ENCODE results near the gene BTBD2. TPM values are rescaled to one million over a fixed set of nuclear protein-coding genes. Genes with fewer than 3 reads are reported as not detected.

Gene BTBD2
- total and polyA plus RNA-seq, 2 of the 8 experiments (the other 6 are each of a cell fraction or from before 2014, with no cell fraction given), result 91.7 to 92.3 TPM

- Histone ChIP-seq H2AK5ac (ENCODE audit: low read depth, low read length) (no peak overlapping the region), H3K23me2 (ENCODE audit: low read depth, low read length) (no peaks in the 10 kb centered on the region), H3K27ac (ENCODE audit: low read depth, low read length) (no peak overlapping the region), H2BK12ac (ENCODE audit: low read depth, low read length) (no peak overlapping the region), H3K9ac (replicated peaks in 1 of 4; ENCODE audit: extremely low read depth in 1 of 4, low read depth in 3 of 4, low read length in 3 of 4) (no peak overlapping the region), H2BK20ac (ENCODE audit: low read length) (no peak overlapping the region), H3K79me1 (ENCODE audit: low read depth, low read length) (peaks cover 2% of the 10 kb centered on the region; the same call in 1 of the 2 replicates), H4K91ac (replicated peaks; ENCODE audit: insufficient read length, low read length) (no peak overlapping the region), H3K4me3 (ENCODE audit: extremely low read depth in 1 of 4, insufficient read depth in 2 of 4, low read depth in 3 of 4, low read length in 4 of 4) (no peak overlapping the region), H3K4me2 (ENCODE audit: insufficient read depth in 1 of 2, low read depth in 2 of 2, low read length in 2 of 2) (no peak overlapping the region), H2BK5ac (ENCODE audit: low read depth, low read length) (no peak overlapping the region), H3K79me2 (ENCODE audit: control insufficient read depth in 1 of 2, insufficient read depth in 2 of 2, low read length in 2 of 2) (no peaks in the 10 kb centered on the region), H3K23ac (ENCODE audit: insufficient read length) (no peak overlapping the region), H3K18ac (ENCODE audit: extremely low read depth, low read length) (no peak overlapping the region), H3K9me3 (ENCODE audit: insufficient read depth in 2 of 2, low read depth in 1 of 2, low read length in 1 of 2) (no peaks in the 10 kb centered on the region), H3K56ac (replicated peaks; ENCODE audit: insufficient read length, low read depth, low read length) (no peak overlapping the region), H2BK120ac (replicated peaks; ENCODE audit: low read depth, low read length) (no peak overlapping the region), H4K20me1 (replicated peaks in 1 of 2; ENCODE audit: control insufficient read depth in 1 of 2, insufficient read depth in 2 of 2, low read length in 2 of 2) (peaks cover 0 to 13% of the 10 kb centered on the region in 2 experiments), H2BK15ac (ENCODE audit: low read length) (no peak overlapping the region), H3K36me3 (ENCODE audit: control insufficient read depth in 2 of 4, insufficient read depth in 4 of 4, low read length in 3 of 4) (peaks cover 3 to 14% (median 7%) of the 10 kb centered on the region in 4 experiments; a peak in 5 of 8 replicates), H3K27me3 (replicated peaks in 1 of 4; ENCODE audit: control insufficient read depth in 3 of 4, extremely low read depth in 1 of 4, insufficient read depth in 3 of 4, low read length in 3 of 4) (peaks cover 0 to 4% (median 0%) of the 10 kb centered on the region in 4 experiments; a peak in 1 of 7 replicates), H3K4me1 (replicated peaks in 1 of 4; ENCODE audit: control insufficient read depth in 3 of 4, insufficient read depth in 4 of 4, low read length in 3 of 4) (no peaks in the 10 kb centered on the region), H2AFZ (ENCODE audit: low read length) (no peak overlapping the region), H4K5ac (ENCODE audit: insufficient read length, low read depth, low read length) (no peak overlapping the region), H3K14ac (ENCODE audit: insufficient read length) (no peak overlapping the region), H4K8ac (ENCODE audit: extremely low read depth, insufficient read depth, low read length) (no peak overlapping the region), H3K4ac (replicated peaks; ENCODE audit: insufficient read length, low read depth, low read length) (no peak overlapping the region)
- 92% methylated on average over 26 of the region's 26 CpGs; no CpG with 5 or more reads in 1 of the 2 experiments for WGBS, 2 experiments (ENCODE audit: extremely low coverage in 1 of 2, insufficient coverage in 1 of 2, insufficient read length in 1 of 2, insufficient replicate concordance in 2 of 2, low coverage in 1 of 2, low lambda C conversion rate in 2 of 2, missing lambda C conversion rate in 1 of 2)
- ChIA-PET CTCF (ENCODE audit: partially characterized antibody) (interaction anchor here (1.0 kb wide), 1 partner anchor 70 kb away, joined by 3 read pairs; no protein-coding TSS in a partner anchor), POLR2A (ENCODE audit: partially characterized antibody) (interaction anchor here (0.6 to 0.8 kb wide), 2 partner anchors 46 to 79 kb away, joined by 3 read pairs; no protein-coding TSS in a partner anchor)
- no peak for TF ChIP-seq RNF2 (IDR thresholded peaks at IDR 0.05; ENCODE audit: borderline replicate concordance, low read depth, low read length, missing control alignments, poor library complexity, severe bottlenecking)
- no peak for TF ChIP-seq JUN (IDR thresholded peaks at IDR 0.05; ENCODE audit: low read depth, low read length)
- TF ChIP-seq CBX8 (IDR thresholded peaks at IDR 0.05; ENCODE audit: borderline replicate concordance, low read depth, low read length), result no peak
- no peak for TF ChIP-seq CBX5 (IDR thresholded peaks at IDR 0.05; ENCODE audit: low read depth, low read length)
- TF ChIP-seq JUND (IDR thresholded peaks at IDR 0.05; ENCODE audit: low read length), result no peak
- TF ChIP-seq YY1 (IDR thresholded peaks at IDR 0.05; ENCODE audit: low read depth, low read length), result no peak
- DNase-seq (ENCODE audit: low read depth in 1 of 2, low spot score in 2 of 2) (no peak), FAIRE-seq (no peak)
These were observed 15.5 kb downstream of the BTBD2 start for GRCh38 chr19:1999856-2000515.
